ENCODE measurements around the gene DHX40.

Gene DHX40

DNA sequence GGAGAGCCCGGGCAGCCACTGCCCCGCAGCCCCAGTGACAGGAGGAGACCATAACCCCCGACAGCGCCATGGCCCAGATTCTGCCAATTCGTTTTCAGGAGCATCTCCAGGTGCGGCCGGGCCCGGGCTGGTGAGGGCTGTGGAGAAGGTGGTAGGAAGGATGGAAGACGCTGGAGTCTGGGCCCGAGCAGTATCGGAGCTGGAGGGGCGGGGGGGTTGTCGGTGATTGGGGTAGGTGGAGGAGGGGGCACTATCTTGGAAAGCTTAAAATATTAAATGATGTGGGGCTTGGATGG lies 54.6 kb downstream of the DHX40 start:
- Histone ChIP-seq H3K27ac (peak overlapping the region; percentile 100), H3K36me3 (replicated peaks) (no peaks in the 10 kb centered on the region), H3K27me3 (replicated peaks) (no peaks in the 10 kb centered on the region), H3K4me3 (ENCODE audit: low read depth, low read length) (peak overlapping the region; percentile 90)
- no peak for DNase-seq
- TF ChIP-seq, protein P1, sequence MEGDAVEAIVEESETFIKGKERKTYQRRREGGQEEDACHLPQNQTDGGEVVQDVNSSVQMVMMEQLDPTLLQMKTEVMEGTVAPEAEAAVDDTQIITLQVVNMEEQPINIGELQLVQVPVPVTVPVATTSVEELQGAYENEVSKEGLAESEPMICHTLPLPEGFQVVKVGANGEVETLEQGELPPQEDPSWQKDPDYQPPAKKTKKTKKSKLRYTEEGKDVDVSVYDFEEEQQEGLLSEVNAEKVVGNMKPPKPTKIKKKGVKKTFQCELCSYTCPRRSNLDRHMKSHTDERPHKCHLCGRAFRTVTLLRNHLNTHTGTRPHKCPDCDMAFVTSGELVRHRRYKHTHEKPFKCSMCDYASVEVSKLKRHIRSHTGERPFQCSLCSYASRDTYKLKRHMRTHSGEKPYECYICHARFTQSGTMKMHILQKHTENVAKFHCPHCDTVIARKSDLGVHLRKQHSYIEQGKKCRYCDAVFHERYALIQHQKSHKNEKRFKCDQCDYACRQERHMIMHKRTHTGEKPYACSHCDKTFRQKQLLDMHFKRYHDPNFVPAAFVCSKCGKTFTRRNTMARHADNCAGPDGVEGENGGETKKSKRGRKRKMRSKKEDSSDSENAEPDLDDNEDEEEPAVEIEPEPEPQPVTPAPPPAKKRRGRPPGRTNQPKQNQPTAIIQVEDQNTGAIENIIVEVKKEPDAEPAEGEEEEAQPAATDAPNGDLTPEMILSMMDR (IDR thresholded peaks at IDR 0.05; ENCODE audit: low read depth, low read length, missing control alignments), result no peak
- in situ Hi-C loops (cut with HindIII; ENCODE audit: low pct_ligation_motif_present, low sequenced_read_pairs), result no loop called here

DNA sequence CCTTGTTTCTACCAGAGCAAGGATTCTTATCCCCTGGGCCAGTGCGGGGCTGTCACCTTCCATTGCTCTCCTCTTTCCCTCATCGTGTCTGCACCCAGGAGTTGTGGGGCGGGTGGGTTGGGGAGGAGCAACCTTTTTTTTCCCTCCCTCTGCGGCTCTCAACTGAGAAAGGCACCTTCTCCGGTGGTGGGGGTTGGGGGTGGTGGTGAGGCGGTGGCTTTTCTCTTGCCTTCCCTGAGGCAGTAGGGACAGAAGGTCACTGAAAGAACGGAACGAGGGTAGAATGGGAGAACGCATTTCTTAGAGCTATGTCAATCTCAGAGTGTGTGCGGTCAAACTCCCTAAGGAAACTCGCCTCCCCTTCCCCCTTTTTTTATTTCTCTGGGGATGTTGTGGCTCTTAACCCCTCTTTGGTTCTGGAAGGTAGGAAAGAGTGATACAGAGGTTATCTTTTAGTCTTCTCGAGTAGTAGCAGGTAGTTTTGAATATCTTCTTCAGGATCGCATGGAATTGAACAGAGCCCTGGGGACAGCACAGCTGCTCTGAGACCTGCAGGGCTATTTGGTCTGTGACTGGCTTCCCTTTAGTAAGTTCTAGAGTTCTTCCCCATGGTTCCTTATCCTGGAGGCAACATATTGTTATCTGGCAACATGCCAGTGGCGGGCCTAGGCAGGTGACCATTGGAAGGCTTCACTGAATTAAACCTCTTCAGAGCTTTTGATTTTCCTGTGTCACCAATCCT lies 55.3 kb downstream of the DHX40 start:
- in situ Hi-C loops (cut with HindIII; ENCODE audit: low pct_ligation_motif_present, low sequenced_read_pairs), result no loop called here
- Histone ChIP-seq H3K36me3 (replicated peaks) (no peaks in the 10 kb centered on the region), H3K27ac (peak overlapping the region; percentile 100), H3K27me3 (replicated peaks) (no peaks in the 10 kb centered on the region), H3K4me3 (ENCODE audit: low read depth, low read length) (peak overlapping the region; percentile 90)
- TF ChIP-seq, protein P1 (IDR thresholded peaks at IDR 0.05; ENCODE audit: low read depth, low read length, missing control alignments), result no peak
- no peak for DNase-seq

DNA sequence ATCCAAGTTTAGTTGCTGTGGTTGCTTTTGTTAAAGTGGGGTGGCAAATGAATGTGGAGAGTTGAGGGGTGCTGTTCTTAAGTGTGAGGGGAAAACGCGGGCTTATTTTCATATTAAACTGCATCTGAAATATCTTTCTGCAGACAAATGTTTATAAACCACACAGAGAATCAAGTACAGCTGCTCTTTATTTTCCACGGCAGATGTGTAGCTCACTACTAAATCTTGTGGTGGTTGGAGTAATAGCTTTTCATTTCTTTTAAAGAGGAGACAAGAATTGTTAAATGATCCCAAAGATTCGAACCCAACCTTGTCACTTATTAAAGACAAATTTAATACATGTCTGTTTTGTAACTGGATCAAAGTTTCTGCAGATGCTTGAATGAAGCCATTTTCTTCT lies 56.4 kb downstream of the DHX40 start:
- peak overlapping the region; percentile 90 for H3K4me3 ChIP-seq (ENCODE audit: low read depth, low read length)
- TF ChIP-seq, protein P1 (IDR thresholded peaks at IDR 0.05; ENCODE audit: low read depth, low read length, missing control alignments), result no peak
- no peak for DNase-seq
- in situ Hi-C loops (cut with HindIII; ENCODE audit: low pct_ligation_motif_present, low sequenced_read_pairs), result no loop called here
- H3K27me3 ChIP-seq (replicated peaks), result no peaks in the 10 kb centered on the region
- H3K36me3 ChIP-seq (replicated peaks), result no peaks in the 10 kb centered on the region
- no peak overlapping the region for H3K27ac ChIP-seq

DNA sequence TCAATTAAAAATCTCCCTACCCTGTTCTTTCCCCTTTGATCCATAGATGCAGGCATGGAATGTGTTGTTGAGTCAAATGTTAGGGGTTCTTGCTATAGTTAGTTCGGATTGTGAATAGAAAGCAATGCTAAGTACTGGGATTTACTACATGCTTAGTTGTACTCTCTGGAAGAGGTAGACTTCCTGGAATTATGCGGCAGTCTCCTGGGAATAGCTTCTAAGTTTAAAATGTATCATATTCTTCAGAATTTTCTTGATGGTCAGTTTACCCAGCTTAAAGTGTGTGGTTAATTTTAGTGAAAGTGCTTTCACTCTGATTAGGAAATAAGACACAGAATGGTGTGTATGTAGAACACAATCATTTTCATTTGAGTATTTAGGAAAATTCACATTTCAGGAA lies 57.7 kb downstream of the DHX40 start:
- no peaks in the 10 kb centered on the region for H3K27me3 ChIP-seq (replicated peaks)
- H3K4me3 ChIP-seq (ENCODE audit: low read depth, low read length), result peak overlapping the region; percentile 18
- TF ChIP-seq, protein P1 (IDR thresholded peaks at IDR 0.05; ENCODE audit: low read depth, low read length, missing control alignments), result no peak
- DNase-seq, result no peak
- H3K36me3 ChIP-seq (replicated peaks), result no peaks in the 10 kb centered on the region
- no peak overlapping the region for H3K27ac ChIP-seq
- in situ Hi-C loops (cut with HindIII; ENCODE audit: low pct_ligation_motif_present, low sequenced_read_pairs), result no loop called here

DNA sequence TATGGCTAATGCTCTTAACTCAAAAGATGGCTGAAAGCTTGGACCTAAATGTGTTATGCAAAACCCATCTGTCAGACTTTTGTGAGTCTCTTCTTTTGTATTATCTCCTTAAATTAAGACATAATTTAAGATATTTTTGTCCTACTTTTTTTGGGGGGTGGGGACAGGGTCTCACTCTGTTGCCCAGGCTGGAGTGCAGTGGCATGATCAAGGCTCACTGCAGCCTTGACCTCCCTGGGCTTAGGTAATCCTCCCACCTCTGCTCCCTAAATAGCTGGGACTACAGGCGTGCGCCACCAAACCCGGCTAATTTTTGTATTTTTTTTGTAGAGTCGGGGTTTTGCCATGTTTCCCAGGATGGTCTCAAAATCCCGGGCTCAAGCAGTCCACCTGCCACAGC lies 61.3 kb downstream of the DHX40 start:
- Histone ChIP-seq H3K27me3 (replicated peaks) (no peaks in the 10 kb centered on the region), H3K36me3 (replicated peaks) (peaks cover 6% of the 10 kb centered on the region), H3K27ac (no peak overlapping the region), H3K4me3 (ENCODE audit: low read depth, low read length) (no peak overlapping the region)
- in situ Hi-C loops (cut with HindIII; ENCODE audit: low pct_ligation_motif_present, low sequenced_read_pairs), result no loop called here
- TF ChIP-seq, protein P1 (IDR thresholded peaks at IDR 0.05; ENCODE audit: low read depth, low read length, missing control alignments), result no peak
- no peak for DNase-seq

DNA sequence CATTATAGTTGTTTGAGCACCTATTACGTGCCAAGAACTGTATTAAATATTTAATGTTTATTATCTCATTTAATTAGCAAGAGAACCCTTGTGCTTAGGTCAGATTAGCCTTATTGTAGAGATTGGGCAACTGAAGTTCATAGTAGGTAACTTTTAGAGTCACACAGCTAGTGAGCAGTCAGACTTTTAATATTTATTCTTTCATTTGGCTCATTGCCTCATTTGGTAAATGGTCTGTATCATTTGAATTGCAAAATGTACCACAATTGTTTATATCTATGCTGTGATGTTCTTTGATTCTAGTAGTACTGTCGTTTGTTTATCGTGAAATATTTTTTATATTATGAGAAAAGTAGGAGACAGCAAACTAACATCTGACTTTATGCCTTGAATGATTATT lies 61.9 kb downstream of the DHX40 start:
- DNase-seq, result no peak
- Histone ChIP-seq H3K4me3 (ENCODE audit: low read depth, low read length) (no peak overlapping the region), H3K27ac (no peak overlapping the region)

More for the DNA sequence above, 61.9 kb downstream of the DHX40 start:
- H3K27me3 ChIP-seq (replicated peaks), result no peaks in the 10 kb centered on the region
- in situ Hi-C loops (cut with HindIII; ENCODE audit: low pct_ligation_motif_present, low sequenced_read_pairs), result no loop called here
- H3K36me3 ChIP-seq (replicated peaks), result peaks cover 6% of the 10 kb centered on the region
- TF ChIP-seq, protein P1 (IDR thresholded peaks at IDR 0.05; ENCODE audit: low read depth, low read length, missing control alignments), result no peak
